ENCODE measurements around the gene HIVEP1. TPM values are rescaled to one million over a fixed set of nuclear protein-coding genes. Genes with fewer than 3 reads are reported as not detected.

HIVEP1 gene
- polyA plus RNA-seq, 3 donors = 1.7 to 8.7 (median 2.7) TPM

GRCh38 chr6:12148317-12148801 is 136.2 kb downstream of the HIVEP1 start:
- H3K27ac Mint-ChIP-seq = peak overlapping the region in 1 of 7 donors; percentile 41
- no peak for DNase-seq
- Histone ChIP-seq H3K27ac (ENCODE audit: low read depth in 1 of 2, low read length in 2 of 2) (no peak overlapping the region), H3K4me3 (replicated peaks in 1 of 3; ENCODE audit: low read depth in 2 of 3, low read length in 3 of 3) (no peak overlapping the region), H3K4me2 (replicated peaks; ENCODE audit: extremely low read depth, low read length, poor library complexity, severe bottlenecking) (no peak overlapping the region), H3K9ac (ENCODE audit: insufficient read depth, low read length, poor library complexity, severe bottlenecking) (no peak overlapping the region), H3K27me3 (ENCODE audit: control insufficient read depth in 2 of 2, insufficient read depth in 2 of 2, low read length in 2 of 2) (no peaks in the 10 kb centered on the region), H3K79me2 (ENCODE audit: insufficient read depth, low read length) (no peaks in the 10 kb centered on the region), H3K4me1 (ENCODE audit: control insufficient read depth in 1 of 2, insufficient read depth in 2 of 2, low read length in 2 of 2) (no peaks in the 10 kb centered on the region), H3K9me3 (replicated peaks in 1 of 2; ENCODE audit: control insufficient read depth in 1 of 2, insufficient read depth in 1 of 2, low read length in 2 of 2) (no peaks in the 10 kb centered on the region), H2AFZ (ENCODE audit: insufficient read depth, low read depth, low read length, poor library complexity, severe bottlenecking) (no peak overlapping the region), H3K36me3 (replicated peaks in 1 of 2; ENCODE audit: control insufficient read depth in 1 of 2, insufficient read depth in 2 of 2, low read length in 2 of 2) (no peaks in the 10 kb centered on the region), H4K20me1 (ENCODE audit: insufficient read depth, low read length) (no peaks in the 10 kb centered on the region)
- peaks cover 0 to 6% (median 0%) of the 10 kb centered on the region in 7 donors for H3K9me3 Mint-ChIP-seq
- H3K4me3 Mint-ChIP-seq = no peak overlapping the region
- no peaks in the 10 kb centered on the region for H3K4me1 Mint-ChIP-seq
- intact Hi-C loops (cut with micrococcal nuclease) = no loop called here
- H3K36me3 Mint-ChIP-seq = peaks cover 4 to 6% of the 10 kb centered on the region in 2 donors
- peaks cover 0 to 1% (median 0%) of the 10 kb centered on the region in 3 donors for H3K27me3 Mint-ChIP-seq (ENCODE audit: low read depth in 3 of 3)
- no peak for TF ChIP-seq CTCF (IDR thresholded peaks at IDR 0.05)
- 96% methylated on average over 2 of the region's 3 CpGs for WGBS (ENCODE audit: insufficient coverage)

- no peaks in the 10 kb centered on the region for H3K36me3 ChIP-seq (replicated peaks in 1 of 2; ENCODE audit: control insufficient read depth in 1 of 2, insufficient read depth in 2 of 2, low read length in 2 of 2)
- H2AFZ ChIP-seq (ENCODE audit: insufficient read depth, low read depth, low read length, poor library complexity, severe bottlenecking) = no peak overlapping the region
- Mint-ChIP-seq H3K4me3 (no peak overlapping the region), H3K4me1 (no peaks in the 10 kb centered on the region), H3K9me3 (peaks cover 0 to 5% (median 0%) of the 10 kb centered on the region in 7 donors), H3K36me3 (peaks cover 4 to 6% of the 10 kb centered on the region in 2 donors), H3K27me3 (ENCODE audit: low read depth in 3 of 3) (peaks cover 0 to 1% (median 0%) of the 10 kb centered on the region in 3 donors), H3K27ac (no peak overlapping the region)
- no peaks in the 10 kb centered on the region for H3K9me3 ChIP-seq (replicated peaks in 1 of 2; ENCODE audit: control insufficient read depth in 1 of 2, insufficient read depth in 1 of 2, low read length in 2 of 2)
- no peak overlapping the region for H3K4me2 ChIP-seq (replicated peaks; ENCODE audit: extremely low read depth, low read length, poor library complexity, severe bottlenecking)
- no peak overlapping the region for H3K27ac ChIP-seq (ENCODE audit: low read depth in 1 of 2, low read length in 2 of 2)
- no peaks in the 10 kb centered on the region for H4K20me1 ChIP-seq (ENCODE audit: insufficient read depth, low read length)
- no peaks in the 10 kb centered on the region for H3K79me2 ChIP-seq (ENCODE audit: insufficient read depth, low read length)
- no CpG with 5 or more reads among the region's 4 CpGs for WGBS (ENCODE audit: insufficient coverage)
- no peaks in the 10 kb centered on the region for H3K27me3 ChIP-seq (ENCODE audit: control insufficient read depth in 2 of 2, insufficient read depth in 2 of 2, low read length in 2 of 2)
- H3K4me3 ChIP-seq (replicated peaks in 1 of 3; ENCODE audit: low read depth in 2 of 3, low read length in 3 of 3) = no peak overlapping the region
- no peaks in the 10 kb centered on the region for H3K4me1 ChIP-seq (ENCODE audit: control insufficient read depth in 1 of 2, insufficient read depth in 2 of 2, low read length in 2 of 2)
- intact Hi-C loops (cut with micrococcal nuclease) = no loop called here
- H3K9ac ChIP-seq (ENCODE audit: insufficient read depth, low read length, poor library complexity, severe bottlenecking) = no peak overlapping the region
- no peak for DNase-seq
- TF ChIP-seq CTCF (IDR thresholded peaks at IDR 0.05) = no peak
Observed at GRCh38 chr6:12148841-12149240, 136.7 kb downstream of the HIVEP1 start.
